MCF 10A (cell line): Measurements from ENCODE around the gene AMPH. TPM values are rescaled to one million over a fixed set of nuclear protein-coding genes. Genes with fewer than 3 reads are reported as not detected.

Source experiments
- BruUV-seq: library from RNA; stranded (reverse); fragments of 400-500 nt; replicated peaks from 2 replicates; lab custom pipeline; 2021; lab: Mats Ljungman, UMichigan
- CTCF ChIA-PET: fragments of 300-600 bp; sonication (Branson Sonifier 250); formaldehyde crosslinking; extraction: SDS; loops from one replicate; lab custom pipeline; 2021; ENCODE audit warnings: antibody characterized with exemption, inconsistent platforms; lab: Yijun Ruan, JAX
- POLR2A ChIA-PET: fragments of 300-600, 350-650 bp; sonication (Branson Sonifier 250); formaldehyde crosslinking; extraction: SDS; loops from one replicate; lab custom pipeline; 2020; ENCODE audit warnings: antibody characterized with exemption, inconsistent platforms; lab: Yijun Ruan, JAX
- DNase-seq: peaks from one replicate; pipeline ENCODE4 v3.0.0-alpha.2; 2018; ENCODE audit not compliant: unreplicated experiment
- H3K27ac Mint-ChIP-seq: one replicate; pipeline ENCODE4 v1.8.0; 2022; ENCODE audit warnings: mild to moderate bottlenecking, low read depth, mixed read lengths; ENCODE audit not compliant: unreplicated experiment
- H3K27me3 Mint-ChIP-seq: one replicate; pipeline ENCODE4 v1.8.0; 2022; ENCODE audit warnings: mixed read lengths; ENCODE audit not compliant: insufficient read depth, unreplicated experiment
- H3K36me3 Mint-ChIP-seq: one replicate; pipeline ENCODE4 v1.8.0; 2022; ENCODE audit warnings: mild to moderate bottlenecking, moderate library complexity, mixed read lengths; ENCODE audit not compliant: insufficient read depth, unreplicated experiment
- H3K4me1 Mint-ChIP-seq: one replicate; pipeline ENCODE4 v1.8.0; 2022; ENCODE audit warnings: mixed read lengths; ENCODE audit not compliant: insufficient read depth, unreplicated experiment
- H3K4me3 Mint-ChIP-seq: one replicate; pipeline ENCODE4 v1.8.0; 2022; ENCODE audit warnings: mild to moderate bottlenecking, moderate library complexity, mixed read lengths; ENCODE audit not compliant: unreplicated experiment
- H3K9me3 Mint-ChIP-seq: one replicate; pipeline ENCODE4 v1.8.0; 2022; ENCODE audit warnings: mixed read lengths; ENCODE audit not compliant: unreplicated experiment
- intact Hi-C: fragments of 100-400 bp; cut with micrococcal nuclease; formaldehyde crosslinking; loops from 2 replicates; pipeline ENCODE4 v1.14.1; 2022
- total RNA-seq: library from RNA; stranded (reverse); gene quantifications from 2 replicates; pipeline ENCODE4 v1.2.3, GENCODE V29; 2022
- TF ChIP-seq, protein P1 (sequence below): fragments of 200-600 bp; IDR thresholded peaks from one replicate; pipeline ENCODE4 v1.8.0; 2022; ENCODE audit warnings: antibody characterized with exemption, mild to moderate bottlenecking; ENCODE audit not compliant: unreplicated experiment

Gene AMPH
- total RNA-seq, 1 experiment from 2014 or later: 0.63 TPM

GRCh38 chr7:38520741-38521140 is 110.4 kb downstream of the AMPH start:
- Mint-ChIP-seq H3K36me3 (no peaks in the 10 kb centered on the region), H3K4me3 (no peak overlapping the region), H3K27me3 (no peaks in the 10 kb centered on the region), H3K4me1 (no peaks in the 10 kb centered on the region), H3K27ac (no peak overlapping the region), H3K9me3 (no peaks in the 10 kb centered on the region)
- intact Hi-C loops: no loop called here
- BruUV-seq: no TSS peak
- CTCF ChIA-PET: no interaction called here
- no peak for DNase-seq
- TF ChIP-seq, protein P1, sequence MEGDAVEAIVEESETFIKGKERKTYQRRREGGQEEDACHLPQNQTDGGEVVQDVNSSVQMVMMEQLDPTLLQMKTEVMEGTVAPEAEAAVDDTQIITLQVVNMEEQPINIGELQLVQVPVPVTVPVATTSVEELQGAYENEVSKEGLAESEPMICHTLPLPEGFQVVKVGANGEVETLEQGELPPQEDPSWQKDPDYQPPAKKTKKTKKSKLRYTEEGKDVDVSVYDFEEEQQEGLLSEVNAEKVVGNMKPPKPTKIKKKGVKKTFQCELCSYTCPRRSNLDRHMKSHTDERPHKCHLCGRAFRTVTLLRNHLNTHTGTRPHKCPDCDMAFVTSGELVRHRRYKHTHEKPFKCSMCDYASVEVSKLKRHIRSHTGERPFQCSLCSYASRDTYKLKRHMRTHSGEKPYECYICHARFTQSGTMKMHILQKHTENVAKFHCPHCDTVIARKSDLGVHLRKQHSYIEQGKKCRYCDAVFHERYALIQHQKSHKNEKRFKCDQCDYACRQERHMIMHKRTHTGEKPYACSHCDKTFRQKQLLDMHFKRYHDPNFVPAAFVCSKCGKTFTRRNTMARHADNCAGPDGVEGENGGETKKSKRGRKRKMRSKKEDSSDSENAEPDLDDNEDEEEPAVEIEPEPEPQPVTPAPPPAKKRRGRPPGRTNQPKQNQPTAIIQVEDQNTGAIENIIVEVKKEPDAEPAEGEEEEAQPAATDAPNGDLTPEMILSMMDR: no peak
- POLR2A ChIA-PET: no interaction called here

GRCh38 chr7:38518541-38518940 is 112.6 kb downstream of the AMPH start:
- no peak overlapping the region for H3K4me3 Mint-ChIP-seq
- CTCF ChIA-PET: interaction anchor here (0.7 kb wide), 1 partner anchor 189 kb away, joined by 3 read pairs; no protein-coding TSS in a partner anchor
- DNase-seq: no peak
- H3K9me3 Mint-ChIP-seq: no peaks in the 10 kb centered on the region
- no peak overlapping the region for H3K27ac Mint-ChIP-seq
- H3K4me1 Mint-ChIP-seq: no peaks in the 10 kb centered on the region
- BruUV-seq: no TSS peak
- no peaks in the 10 kb centered on the region for H3K27me3 Mint-ChIP-seq
- H3K36me3 Mint-ChIP-seq: no peaks in the 10 kb centered on the region
- intact Hi-C loops: no loop called here
- POLR2A ChIA-PET: no interaction called here
- TF ChIP-seq, protein P1: no peak

- no peaks in the 10 kb centered on the region for H3K36me3 Mint-ChIP-seq
- H3K27me3 Mint-ChIP-seq: no peaks in the 10 kb centered on the region
- no peak overlapping the region for H3K4me3 Mint-ChIP-seq
- TF ChIP-seq, protein P1: no peak
- DNase-seq: peak; percentile 27
- intact Hi-C loops: no loop called here
- POLR2A ChIA-PET: no interaction called here
- no TSS peak for BruUV-seq
- H3K4me1 Mint-ChIP-seq: no peaks in the 10 kb centered on the region
- H3K27ac Mint-ChIP-seq: no peak overlapping the region
- H3K9me3 Mint-ChIP-seq: no peaks in the 10 kb centered on the region
- CTCF ChIA-PET: no interaction called here
These were observed 118.5 kb downstream of the AMPH start for GRCh38 chr7:38512704-38513103.

DNA sequence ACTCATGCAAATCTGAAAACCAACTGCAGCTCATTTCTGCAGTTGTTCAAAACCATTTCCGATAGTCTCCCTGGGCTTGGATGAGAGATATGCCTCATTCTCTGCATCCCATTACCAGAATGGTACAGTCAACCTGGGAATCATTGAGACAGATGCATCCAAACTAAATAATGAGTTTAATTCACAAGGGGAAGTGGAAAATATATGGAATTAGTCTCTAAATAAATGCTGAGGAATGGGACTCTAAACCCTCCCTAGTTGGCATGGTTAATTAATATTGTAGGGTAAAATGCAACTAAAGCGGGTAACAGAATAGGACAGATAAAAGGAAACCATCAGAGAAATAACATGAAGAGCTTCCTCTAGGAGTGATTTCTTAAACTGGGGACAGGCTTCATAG is 118.9 kb downstream of the AMPH start:
- ChIA-PET POLR2A (no interaction called here), CTCF (no interaction called here)
- no peaks in the 10 kb centered on the region for H3K4me1 Mint-ChIP-seq
- no TSS peak for BruUV-seq
- TF ChIP-seq, protein P1: no peak
- intact Hi-C loops: no loop called here
- H3K9me3 Mint-ChIP-seq: no peaks in the 10 kb centered on the region
- H3K27me3 Mint-ChIP-seq: no peaks in the 10 kb centered on the region
- H3K36me3 Mint-ChIP-seq: no peaks in the 10 kb centered on the region
- no peak for DNase-seq
- no peak overlapping the region for H3K4me3 Mint-ChIP-seq
- H3K27ac Mint-ChIP-seq: no peak overlapping the region
